Large intestine (tissue), 3 donors: ENCODE measurements around the gene SLC22A3. TPM values are rescaled to one million over a fixed set of nuclear protein-coding genes. Genes with fewer than 3 reads are reported as not detected.
"Not testable (repeated sequence)": the region's sequence is repeated elsewhere in the genome, so short reads cannot be mapped to it uniquely, and the experiment has no call there.

Experiments used
- DNase-seq, 2 donors: peaks; one replicate each; pipeline versions ENCODE4 v3.0.0 to v3.0.0-alpha.2; 2013
- H3K27ac ChIP-seq: one replicate; pipeline ENCODE4 v1.5.1; 2013; ENCODE audit warnings: low read length
- H3K27me3 ChIP-seq: 2 replicates; pipeline ENCODE4 v1.6.1; 2013; ENCODE audit warnings: low read length; ENCODE audit not compliant: control insufficient read depth, insufficient read depth
- H3K36me3 ChIP-seq: 2 replicates; pipeline ENCODE4 v1.6.1; 2013; ENCODE audit warnings: low read length; ENCODE audit not compliant: control insufficient read depth, insufficient read depth
- H3K4me1 ChIP-seq: one replicate; pipeline ENCODE4 v1.6.1; 2013; ENCODE audit warnings: low read length; ENCODE audit not compliant: control insufficient read depth, insufficient read depth
- H3K4me3 ChIP-seq: one replicate; pipeline ENCODE4 v1.5.1; 2013; ENCODE audit warnings: low read length
- H3K9me3 ChIP-seq: one replicate; pipeline ENCODE4 v1.6.1; 2013; ENCODE audit warnings: mild to moderate bottlenecking, low read depth, low read length, moderate library complexity; ENCODE audit not compliant: control insufficient read depth
- WGBS: methylation state at CpG from one replicate; pipeline ENCODE4 v1.1.5; 2013; ENCODE audit warnings: low lambda C conversion rate; ENCODE audit not compliant: insufficient coverage; 5-methylcytosine and 5-hydroxymethylcytosine counted together
- polyA plus RNA-seq: library from polyadenylated mRNA; unstranded; fragments of 120-200 nt; gene quantifications from one replicate; pipeline ENCODE4 v1.2.1, GENCODE V29; 2013

The SLC22A3 gene
- polyA plus RNA-seq, 1 donor: 2.5 TPM

GRCh38 chr6:160388922-160389321 lies 40.7 kb downstream of the SLC22A3 start:
- DNase-seq: no peak
- no peak overlapping the region for H3K27ac ChIP-seq
- H3K9me3 ChIP-seq: no peaks in the 10 kb centered on the region
- peaks cover 7% of the 10 kb centered on the region for H3K4me1 ChIP-seq
- H3K36me3 ChIP-seq: no peaks in the 10 kb centered on the region
- WGBS: no CpG with 5 or more reads among the region's 4 CpGs
- no peak overlapping the region for H3K4me3 ChIP-seq
- no peaks in the 10 kb centered on the region for H3K27me3 ChIP-seq

GRCh38 chr6:160391419-160392116 lies 43.4 kb downstream of the SLC22A3 start:
- no peaks in the 10 kb centered on the region for H3K27me3 ChIP-seq
- no peak overlapping the region for H3K4me3 ChIP-seq
- DNase-seq: peak; percentile 61 to 82
- no peaks in the 10 kb centered on the region for H3K36me3 ChIP-seq
- H3K27ac ChIP-seq: peak overlapping the region; percentile 21
- no peaks in the 10 kb centered on the region for H3K9me3 ChIP-seq
- WGBS: 50% methylated on average over 1 of the region's 7 CpGs
- peaks cover 10% of the 10 kb centered on the region for H3K4me1 ChIP-seq

- not testable (repeated sequence) for H3K27me3 ChIP-seq, H3K4me3 ChIP-seq, H3K9me3 ChIP-seq, DNase-seq, H3K27ac ChIP-seq, H3K36me3 ChIP-seq
- peaks cover 10% of the 10 kb centered on the region for H3K4me1 ChIP-seq
- no CpG with 5 or more reads among the region's 1 CpG for WGBS
Observed at GRCh38 chr6:160393442-160393841, 45.3 kb downstream of the SLC22A3 start.

- Histone ChIP-seq H3K27me3 (no peaks in the 10 kb centered on the region), H3K36me3 (no peaks in the 10 kb centered on the region), H3K9me3 (no peaks in the 10 kb centered on the region), H3K4me3 (no peak overlapping the region), H3K4me1 (peaks cover 10% of the 10 kb centered on the region), H3K27ac (no peak overlapping the region)
- DNase-seq: peak; percentile 23 to 55
- 20% methylated on average over 1 of the region's 8 CpGs for WGBS
Observed at GRCh38 chr6:160393891-160394653, 45.9 kb downstream of the SLC22A3 start.

- peaks cover 10% of the 10 kb centered on the region for H3K4me1 ChIP-seq
- no peak overlapping the region for H3K27ac ChIP-seq
- H3K27me3 ChIP-seq: no peaks in the 10 kb centered on the region
- no peak for DNase-seq
- no peaks in the 10 kb centered on the region for H3K36me3 ChIP-seq
- H3K9me3 ChIP-seq: no peaks in the 10 kb centered on the region
- no CpG with 5 or more reads among the region's 2 CpGs for WGBS
- H3K4me3 ChIP-seq: no peak overlapping the region
Observed at GRCh38 chr6:160394654-160395035, 46.5 kb downstream of the SLC22A3 start.

- H3K4me1 ChIP-seq: peaks cover 10% of the 10 kb centered on the region
- H3K4me3 ChIP-seq: no peak overlapping the region
- H3K27ac ChIP-seq: no peak overlapping the region
- H3K36me3 ChIP-seq: no peaks in the 10 kb centered on the region
- DNase-seq: no peak
- 100% methylated on average over 2 of the region's 3 CpGs for WGBS
- no peaks in the 10 kb centered on the region for H3K9me3 ChIP-seq
- no peaks in the 10 kb centered on the region for H3K27me3 ChIP-seq
Observed at GRCh38 chr6:160395187-160395586, 47.0 kb downstream of the SLC22A3 start.

- Histone ChIP-seq H3K27me3 (no peaks in the 10 kb centered on the region), H3K27ac (no peak overlapping the region), H3K4me1 (peaks cover 10% of the 10 kb centered on the region), H3K4me3 (no peak overlapping the region), H3K36me3 (no peaks in the 10 kb centered on the region), H3K9me3 (no peaks in the 10 kb centered on the region)
- WGBS: 100% methylated on average over 1 of the region's 1 CpG
- DNase-seq: no peak
Observed at GRCh38 chr6:160396292-160396691, 48.1 kb downstream of the SLC22A3 start.

GRCh38 chr6:160398674-160399271 lies 50.6 kb downstream of the SLC22A3 start:
- Histone ChIP-seq H3K27ac (no peak overlapping the region), H3K4me3 (no peak overlapping the region), H3K4me1 (peaks cover 3% of the 10 kb centered on the region), H3K9me3 (no peaks in the 10 kb centered on the region), H3K27me3 (no peaks in the 10 kb centered on the region), H3K36me3 (no peaks in the 10 kb centered on the region)
- no peak for DNase-seq
- 100% methylated on average over 1 of the region's 3 CpGs for WGBS

- no peaks in the 10 kb centered on the region for H3K4me1 ChIP-seq
- no peak overlapping the region for H3K27ac ChIP-seq
- no peak overlapping the region for H3K4me3 ChIP-seq
- H3K36me3 ChIP-seq: no peaks in the 10 kb centered on the region
- no peaks in the 10 kb centered on the region for H3K27me3 ChIP-seq
- no peaks in the 10 kb centered on the region for H3K9me3 ChIP-seq
- DNase-seq: no peak
- no CpG with 5 or more reads among the region's 2 CpGs for WGBS
Observed at GRCh38 chr6:160400446-160400845, 52.3 kb downstream of the SLC22A3 start.

GRCh38 chr6:160408528-160408927 lies 60.4 kb downstream of the SLC22A3 start:
- no peak for DNase-seq
- H3K9me3 ChIP-seq: no peaks in the 10 kb centered on the region
- H3K4me3 ChIP-seq: no peak overlapping the region
- 60% methylated on average over 1 of the region's 5 CpGs for WGBS
- H3K36me3 ChIP-seq: no peaks in the 10 kb centered on the region
- H3K27me3 ChIP-seq: no peaks in the 10 kb centered on the region
- no peak overlapping the region for H3K27ac ChIP-seq
- no peaks in the 10 kb centered on the region for H3K4me1 ChIP-seq
